Liver (tissue), 9 donors: ENCODE data around the gene FBN2. TPM values are rescaled to one million over a fixed set of nuclear protein-coding genes. Genes with fewer than 3 reads are reported as not detected.
A peak's percentile ranks its signal among the peaks of the same experiment; 100 is the strongest.

Experiments
- DNase-seq: peaks from one replicate; pipeline ENCODE4 v3.0.0-alpha.2; 2017; ENCODE audit warnings: low spot score
- H3K27ac ChIP-seq, 2 donors: one replicate each; pipeline ENCODE4 v1.7.0; 2013; ENCODE audit warnings: inconsistent platforms in 2 of 2, low read length in 2 of 2, control low read depth in 1 of 2, low read depth in 1 of 2, mild to moderate bottlenecking in 1 of 2
- H3K27me3 ChIP-seq, 4 donors: one replicate each; pipeline versions ENCODE4 v1.6.1 to v1.7.0; 2013; ENCODE audit warnings: low read length in 3 of 4, inconsistent platforms in 1 of 4, mild to moderate bottlenecking in 1 of 4, moderate library complexity in 1 of 4; ENCODE audit not compliant: control insufficient read depth in 4 of 4, insufficient read depth in 4 of 4
- H3K36me3 ChIP-seq, 4 donors: one replicate each; pipeline versions ENCODE4 v1.6.1 to v1.7.0; 2013; ENCODE audit warnings: low read length in 3 of 4, mild to moderate bottlenecking in 3 of 4, low read depth in 1 of 4, moderate library complexity in 1 of 4; ENCODE audit not compliant: control insufficient read depth in 4 of 4, insufficient read depth in 3 of 4
- H3K4me1 ChIP-seq, 4 donors: one replicate each; pipeline versions ENCODE4 v1.6.1 to v1.7.0; 2013; ENCODE audit warnings: low read length in 3 of 4, mild to moderate bottlenecking in 3 of 4, moderate library complexity in 1 of 4; ENCODE audit not compliant: control insufficient read depth in 4 of 4, insufficient read depth in 4 of 4
- H3K4me3 ChIP-seq, 3 donors: one replicate each; pipeline versions ENCODE4 v1.6.1 to v1.7.0; 2013; ENCODE audit warnings: low read length in 3 of 3, control low read depth in 1 of 3, low read depth in 1 of 3, mild to moderate bottlenecking in 1 of 3
- H3K9ac ChIP-seq, 2 donors: one replicate each; pipeline ENCODE4 v1.7.0; 2013; ENCODE audit warnings: low read length in 2 of 2, mild to moderate bottlenecking in 2 of 2, moderate library complexity in 2 of 2, control low read depth in 1 of 2, low read depth in 1 of 2
- H3K9me3 ChIP-seq, 4 donors: one replicate each; pipeline versions ENCODE4 v1.6.1 to v1.7.0; 2013; ENCODE audit warnings: low read length in 3 of 4; ENCODE audit not compliant: control insufficient read depth in 4 of 4
- EGR1 ChIP-seq, 2 donors: IDR thresholded peaks; 2 replicates each; pipeline ENCODE4 v1.6.1; 2016 to 2018; ENCODE audit warnings: antibody characterized with exemption in 2 of 2, low read depth in 2 of 2
- FOXA1 ChIP-seq: IDR thresholded peaks from 2 replicates; pipeline ENCODE4 v1.6.1; 2016; ENCODE audit warnings: antibody characterized with exemption
- FOXA2 ChIP-seq: IDR thresholded peaks from 2 replicates; pipeline ENCODE4 v1.6.1; 2016; ENCODE audit warnings: antibody characterized with exemption
- GABPA ChIP-seq, 2 donors: IDR thresholded peaks in 1 of 2; conservative IDR thresholded peaks in 1 of 2; 2 replicates each; pipeline ENCODE4 v1.6.1; 2016; ENCODE audit warnings: antibody characterized with exemption in 2 of 2, mild to moderate bottlenecking in 1 of 2, moderate library complexity in 1 of 2
- HNF4G ChIP-seq: IDR thresholded peaks from 2 replicates; pipeline ENCODE4 v1.6.1; 2016; ENCODE audit warnings: antibody characterized with exemption
- JUND ChIP-seq, 2 donors: IDR thresholded peaks; 2 replicates each; pipeline ENCODE4 v1.6.1; 2016; ENCODE audit warnings: antibody characterized with exemption in 2 of 2
- NR2F2 ChIP-seq: IDR thresholded peaks from 2 replicates; pipeline ENCODE4 v1.6.1; 2016; ENCODE audit warnings: antibody characterized with exemption
- RXRA ChIP-seq, 2 donors: IDR thresholded peaks; 2 replicates each; pipeline ENCODE4 v1.6.1; 2017 to 2018; ENCODE audit warnings: antibody characterized with exemption in 2 of 2, mild to moderate bottlenecking in 1 of 2
- SP1 ChIP-seq: IDR thresholded peaks from 2 replicates; pipeline ENCODE4 v1.6.1; 2018; ENCODE audit warnings: antibody characterized with exemption, mild to moderate bottlenecking
- TAF1 ChIP-seq: conservative IDR thresholded peaks from 2 replicates; pipeline ENCODE4 v1.6.1; 2016; ENCODE audit warnings: antibody characterized with exemption, mild to moderate bottlenecking
- YY1 ChIP-seq: IDR thresholded peaks from 2 replicates; pipeline ENCODE4 v1.6.1; 2016; ENCODE audit warnings: antibody characterized with exemption, mild to moderate bottlenecking
- ZBTB33 ChIP-seq: IDR thresholded peaks from 2 replicates; pipeline ENCODE4 v1.6.1; 2016; ENCODE audit warnings: antibody characterized with exemption
- WGBS: extraction: QIAGEN DNeasy Blood & Tissue Kit; methylation state at CpG from one replicate; pipeline ENCODE4 v1.1.7; 2013; 5-methylcytosine and 5-hydroxymethylcytosine counted together
- polyA plus RNA-seq, 2 donors: library from polyadenylated mRNA; stranded (reverse) in 1 of 2; unstranded in 1 of 2; fragments of 200-250 nt in 1 of 2; fragments of >200 nt in 1 of 2; fragmentation: Nextera tagmentation in 1 of 2; extraction: Ambion mirVana in 1 of 2; gene quantifications; one replicate each; pipeline versions ENCODE4 v1.2.1 to v1.2.3, GENCODE V29; 2013 to 2015
- total RNA-seq, 2 donors: library from RNA; depleted of rRNA; stranded (reverse); fragments of >200 nt; gene quantifications; one replicate each; pipeline ENCODE4 v1.2.3, GENCODE V29; 2014
- TF ChIP-seq, protein P1 (sequence below): IDR thresholded peaks from 2 replicates; pipeline ENCODE4 v1.6.1; 2016; ENCODE audit warnings: antibody characterized with exemption, mild to moderate bottlenecking
- TF ChIP-seq, protein P2 (sequence below): IDR thresholded peaks from 2 replicates; pipeline ENCODE4 v1.6.1; 2016; ENCODE audit warnings: antibody characterized with exemption
- TF ChIP-seq, protein P3 (sequence below): IDR thresholded peaks from 2 replicates; pipeline ENCODE4 v1.6.1; 2016; ENCODE audit warnings: antibody characterized with exemption
- TF ChIP-seq, protein P4 (sequence below): fragments of 150-350 bp; IDR thresholded peaks from 2 replicates; pipeline ENCODE4 v1.5.1; 2017; ENCODE audit warnings: improper control_type of control experiment, low read depth, low read length; ENCODE audit not compliant: missing input control
- donor health status: healthy.
- donor health status: healthy.
- donor health status: healthy.
- donor health status: healthy.
- donor health status: healthy.

FBN2 gene
- total and polyA plus RNA-seq, 4 donors = 0.08 to 4.1 (median 0.47) TPM

DNA sequence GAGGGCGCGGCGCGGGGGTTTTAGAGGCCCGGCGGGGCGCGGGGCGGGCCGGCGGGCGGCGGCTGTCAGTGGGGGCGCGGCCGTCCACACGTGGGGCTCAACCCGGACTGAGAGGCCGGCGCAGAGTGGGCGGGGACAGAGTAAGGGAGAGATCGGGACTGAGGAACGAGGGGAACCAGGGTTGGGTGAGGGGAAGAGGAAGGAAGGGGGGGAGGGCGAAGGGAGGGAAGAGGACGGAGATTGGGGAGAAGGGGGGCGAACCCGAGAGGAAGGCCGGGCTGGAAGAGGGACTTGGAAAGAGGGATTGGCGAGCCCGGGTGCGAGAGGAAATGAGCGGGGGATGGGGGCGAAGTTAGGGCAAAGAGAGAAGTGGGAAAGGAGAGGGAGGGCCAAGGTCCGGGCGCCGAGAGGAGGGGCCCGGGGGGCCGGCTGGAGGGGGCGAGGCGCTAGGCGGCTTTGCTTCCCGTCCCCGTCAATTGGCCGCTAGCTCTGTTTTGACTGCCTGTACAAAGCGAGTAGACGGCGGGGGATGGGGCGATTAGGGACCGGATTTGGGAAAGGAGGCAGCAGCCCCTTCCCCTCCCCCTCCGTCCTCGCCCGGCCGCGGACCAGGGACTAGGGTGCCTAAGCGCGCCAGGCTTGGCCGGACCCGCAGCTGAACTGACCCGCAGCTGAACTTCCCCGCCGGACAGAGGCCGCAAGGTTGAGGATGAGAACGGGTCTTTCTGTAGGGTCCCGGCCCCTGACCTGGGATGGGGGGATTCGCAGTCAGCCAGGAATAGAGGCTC is 399 bp upstream of the FBN2 start:
- no peak for TF ChIP-seq FOXA2
- no peak for TF ChIP-seq SP1
- TF ChIP-seq, protein P1, sequence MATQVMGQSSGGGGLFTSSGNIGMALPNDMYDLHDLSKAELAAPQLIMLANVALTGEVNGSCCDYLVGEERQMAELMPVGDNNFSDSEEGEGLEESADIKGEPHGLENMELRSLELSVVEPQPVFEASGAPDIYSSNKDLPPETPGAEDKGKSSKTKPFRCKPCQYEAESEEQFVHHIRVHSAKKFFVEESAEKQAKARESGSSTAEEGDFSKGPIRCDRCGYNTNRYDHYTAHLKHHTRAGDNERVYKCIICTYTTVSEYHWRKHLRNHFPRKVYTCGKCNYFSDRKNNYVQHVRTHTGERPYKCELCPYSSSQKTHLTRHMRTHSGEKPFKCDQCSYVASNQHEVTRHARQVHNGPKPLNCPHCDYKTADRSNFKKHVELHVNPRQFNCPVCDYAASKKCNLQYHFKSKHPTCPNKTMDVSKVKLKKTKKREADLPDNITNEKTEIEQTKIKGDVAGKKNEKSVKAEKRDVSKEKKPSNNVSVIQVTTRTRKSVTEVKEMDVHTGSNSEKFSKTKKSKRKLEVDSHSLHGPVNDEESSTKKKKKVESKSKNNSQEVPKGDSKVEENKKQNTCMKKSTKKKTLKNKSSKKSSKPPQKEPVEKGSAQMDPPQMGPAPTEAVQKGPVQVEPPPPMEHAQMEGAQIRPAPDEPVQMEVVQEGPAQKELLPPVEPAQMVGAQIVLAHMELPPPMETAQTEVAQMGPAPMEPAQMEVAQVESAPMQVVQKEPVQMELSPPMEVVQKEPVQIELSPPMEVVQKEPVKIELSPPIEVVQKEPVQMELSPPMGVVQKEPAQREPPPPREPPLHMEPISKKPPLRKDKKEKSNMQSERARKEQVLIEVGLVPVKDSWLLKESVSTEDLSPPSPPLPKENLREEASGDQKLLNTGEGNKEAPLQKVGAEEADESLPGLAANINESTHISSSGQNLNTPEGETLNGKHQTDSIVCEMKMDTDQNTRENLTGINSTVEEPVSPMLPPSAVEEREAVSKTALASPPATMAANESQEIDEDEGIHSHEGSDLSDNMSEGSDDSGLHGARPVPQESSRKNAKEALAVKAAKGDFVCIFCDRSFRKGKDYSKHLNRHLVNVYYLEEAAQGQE = no peak
- no peak for TF ChIP-seq TAF1
- TF ChIP-seq, protein P2, sequence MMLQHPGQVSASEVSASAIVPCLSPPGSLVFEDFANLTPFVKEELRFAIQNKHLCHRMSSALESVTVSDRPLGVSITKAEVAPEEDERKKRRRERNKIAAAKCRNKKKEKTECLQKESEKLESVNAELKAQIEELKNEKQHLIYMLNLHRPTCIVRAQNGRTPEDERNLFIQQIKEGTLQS = no peak
- TF ChIP-seq, protein P3, sequence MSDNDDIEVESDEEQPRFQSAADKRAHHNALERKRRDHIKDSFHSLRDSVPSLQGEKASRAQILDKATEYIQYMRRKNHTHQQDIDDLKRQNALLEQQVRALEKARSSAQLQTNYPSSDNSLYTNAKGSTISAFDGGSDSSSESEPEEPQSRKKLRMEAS = no peak
- no peak for TF ChIP-seq NR2F2
- TF ChIP-seq ZBTB33 = no peak
- no peak for TF ChIP-seq RXRA (IDR thresholded peaks at IDR 0.05)
- TF ChIP-seq HNF4G = no peak
- TF ChIP-seq YY1 = no peak
- TF ChIP-seq JUND (IDR thresholded peaks at IDR 0.05) = no peak
- TF ChIP-seq EGR1 (IDR thresholded peaks at IDR 0.05; ENCODE audit: low read depth in 2 of 2) = no peak
- TF ChIP-seq, protein P4, sequence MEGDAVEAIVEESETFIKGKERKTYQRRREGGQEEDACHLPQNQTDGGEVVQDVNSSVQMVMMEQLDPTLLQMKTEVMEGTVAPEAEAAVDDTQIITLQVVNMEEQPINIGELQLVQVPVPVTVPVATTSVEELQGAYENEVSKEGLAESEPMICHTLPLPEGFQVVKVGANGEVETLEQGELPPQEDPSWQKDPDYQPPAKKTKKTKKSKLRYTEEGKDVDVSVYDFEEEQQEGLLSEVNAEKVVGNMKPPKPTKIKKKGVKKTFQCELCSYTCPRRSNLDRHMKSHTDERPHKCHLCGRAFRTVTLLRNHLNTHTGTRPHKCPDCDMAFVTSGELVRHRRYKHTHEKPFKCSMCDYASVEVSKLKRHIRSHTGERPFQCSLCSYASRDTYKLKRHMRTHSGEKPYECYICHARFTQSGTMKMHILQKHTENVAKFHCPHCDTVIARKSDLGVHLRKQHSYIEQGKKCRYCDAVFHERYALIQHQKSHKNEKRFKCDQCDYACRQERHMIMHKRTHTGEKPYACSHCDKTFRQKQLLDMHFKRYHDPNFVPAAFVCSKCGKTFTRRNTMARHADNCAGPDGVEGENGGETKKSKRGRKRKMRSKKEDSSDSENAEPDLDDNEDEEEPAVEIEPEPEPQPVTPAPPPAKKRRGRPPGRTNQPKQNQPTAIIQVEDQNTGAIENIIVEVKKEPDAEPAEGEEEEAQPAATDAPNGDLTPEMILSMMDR = no peak
- no peak for TF ChIP-seq GABPA (IDR thresholded peaks at IDR 0.05 in 1 of 2, conservative IDR thresholded peaks at IDR 0.05 in 1 of 2)
- no peak for TF ChIP-seq FOXA1
- no peak overlapping the region for H3K27ac ChIP-seq
- 2% methylated on average over 65 of the region's 65 CpGs for WGBS
- no peak for DNase-seq
- peak overlapping the region in 2 of 3 donors; percentile 12 to 46 for H3K4me3 ChIP-seq
- H3K27me3 ChIP-seq = peaks cover 0 to 8% (median 4%) of the 10 kb centered on the region in 4 donors
- no peaks in the 10 kb centered on the region for H3K9me3 ChIP-seq
- no peaks in the 10 kb centered on the region for H3K36me3 ChIP-seq
- no peak overlapping the region for H3K9ac ChIP-seq
- peaks cover 6 to 22% (median 13%) of the 10 kb centered on the region in 4 donors for H3K4me1 ChIP-seq
